Stimulated activated CD8-positive, alpha-beta memory T cell treated with anti-CD3 and anti-CD28 coated beads, Interleukin-7, amount 100 ng/mL, for 48 hours (primary cell): ENCODE measurements around the gene PAIP2.
"Not testable (repeated sequence)": the region's sequence is repeated elsewhere in the genome, so short reads cannot be mapped to it uniquely, and the experiment has no call there.

Source experiments
- DNase-seq, 2 donors: peaks; one replicate each; pipeline ENCODE4 v3.0.0-alpha.2; 2020; ENCODE audit warnings: low read depth in 1 of 2; ENCODE audit errors: extremely low read depth in 1 of 2

The PAIP2 gene

GRCh38 chr5:139377226-139377625 lies 35.6 kb downstream of the PAIP2 start:
- no peak for DNase-seq

GRCh38 chr5:139378101-139378825 lies 36.6 kb downstream of the PAIP2 start:
- no peak for DNase-seq

- no peak for DNase-seq
Observed at GRCh38 chr5:139378941-139379361, 37.3 kb downstream of the PAIP2 start.

- no peak for DNase-seq
Observed at GRCh38 chr5:139379626-139380449, 38.2 kb downstream of the PAIP2 start.

GRCh38 chr5:139381837-139382761 lies 40.4 kb downstream of the PAIP2 start:
- DNase-seq = no peak

GRCh38 chr5:139382807-139383206 lies 41.2 kb downstream of the PAIP2 start:
- DNase-seq = no peak

- DNase-seq = no peak
Observed at GRCh38 chr5:139383275-139383992, 41.8 kb downstream of the PAIP2 start, which contains the start of gene SLC23A1. Gene SLC23A1 (minus strand): TSS chr5:139383297. CDS start chr5:139383253, 44 bp downstream.

- DNase-seq = no peak
Observed at GRCh38 chr5:139383993-139384590, 42.4 kb downstream of the PAIP2 start.

GRCh38 chr5:139384591-139385051 lies 43.0 kb downstream of the PAIP2 start:
- no peak for DNase-seq

- DNase-seq = no peak
Observed at GRCh38 chr5:139385061-139386049, 43.7 kb downstream of the PAIP2 start.

GRCh38 chr5:139386050-139386438 lies 44.4 kb downstream of the PAIP2 start:
- no peak for DNase-seq

GRCh38 chr5:139386956-139387355 lies 45.3 kb downstream of the PAIP2 start:
- not testable (repeated sequence) for DNase-seq

- no peak for DNase-seq
Observed at GRCh38 chr5:139387611-139388197, 46.0 kb downstream of the PAIP2 start.

- DNase-seq = no peak
Observed at GRCh38 chr5:139388198-139388821, 46.7 kb downstream of the PAIP2 start.

- DNase-seq = peak; percentile 63 to 81
Observed at GRCh38 chr5:139389701-139390638, 48.3 kb downstream of the PAIP2 start, which contains the start of gene MZB1. Gene MZB1 (minus strand): TSS chr5:139389913. CDS start chr5:139389856, 57 bp downstream.
